GM10847 (cell line): ENCODE results near the gene KRTAP6-2.

Experiments
- POLR2A ChIP-seq: IDR thresholded peaks from 2 replicates; pipeline ENCODE4 v1.6.1; 2011; ENCODE audit not compliant: insufficient read length; ENCODE audit errors: extremely low read depth

KRTAP6-2 gene

GRCh38 chr21:30600787-30601186 lies 2.1 kb upstream of the KRTAP6-2 start, which contains the start of gene KRTAP22-1:
Gene KRTAP22-1 (plus strand): TSS chr21:30601087.
- no peak for TF ChIP-seq POLR2A

- TF ChIP-seq POLR2A = no peak
These were observed 6.6 kb downstream of the KRTAP6-2 start, which contains the start of gene KRTAP6-3 for GRCh38 chr21:30592140-30592539. Gene KRTAP6-3 (plus strand): TSS chr21:30592440. CDS start chr21:30592446, 6 bp downstream.

DNA sequence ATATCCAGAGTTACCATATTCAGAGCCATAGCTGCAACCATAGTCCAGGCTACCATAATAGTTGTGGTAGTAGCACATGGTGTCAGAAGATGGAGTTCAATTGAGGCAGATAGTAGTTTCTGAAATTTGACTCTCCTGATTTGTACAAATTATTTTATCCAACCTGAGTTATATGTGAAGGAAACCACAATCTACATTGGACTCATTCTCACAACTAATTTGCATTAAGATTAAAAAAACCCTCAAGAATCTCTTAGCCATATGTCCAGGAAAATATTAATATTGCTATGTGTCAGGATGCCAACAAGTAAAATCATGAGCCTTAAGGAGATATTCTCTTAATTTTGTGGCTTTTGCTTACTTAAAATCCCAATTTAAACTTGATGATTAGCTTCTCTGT lies 8.4 kb downstream of the KRTAP6-2 start, which contains the start of gene KRTAP22-2:
Gene KRTAP22-2 (minus strand): TSS at position 101 of the 400 bp plus-strand sequence.
- TF ChIP-seq POLR2A = no peak

DNA sequence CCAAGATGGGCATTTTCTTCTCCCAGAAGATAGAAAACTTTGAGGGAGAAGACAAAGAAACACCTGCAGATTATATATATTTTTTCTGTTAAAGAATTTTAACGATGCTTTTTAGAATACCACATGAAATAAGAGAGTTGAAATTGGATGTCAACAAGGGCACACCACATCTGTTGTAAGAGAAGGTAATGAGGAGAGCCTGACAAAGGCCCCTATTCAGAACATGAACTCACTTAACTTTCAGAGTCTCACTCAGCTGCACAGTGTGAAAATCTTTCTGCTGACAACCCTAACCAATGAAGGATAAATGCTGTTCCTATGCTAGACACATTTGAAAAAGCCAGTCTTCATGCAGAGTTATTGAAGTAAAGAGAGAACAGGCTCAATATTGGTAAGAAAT lies 15.8 kb downstream of the KRTAP6-2 start:
- TF ChIP-seq POLR2A = no peak

- TF ChIP-seq POLR2A = no peak
These were observed 18.6 kb downstream of the KRTAP6-2 start for GRCh38 chr21:30580132-30580531.

GRCh38 chr21:30579346-30579745 lies 19.4 kb downstream of the KRTAP6-2 start:
- no peak for TF ChIP-seq POLR2A

DNA sequence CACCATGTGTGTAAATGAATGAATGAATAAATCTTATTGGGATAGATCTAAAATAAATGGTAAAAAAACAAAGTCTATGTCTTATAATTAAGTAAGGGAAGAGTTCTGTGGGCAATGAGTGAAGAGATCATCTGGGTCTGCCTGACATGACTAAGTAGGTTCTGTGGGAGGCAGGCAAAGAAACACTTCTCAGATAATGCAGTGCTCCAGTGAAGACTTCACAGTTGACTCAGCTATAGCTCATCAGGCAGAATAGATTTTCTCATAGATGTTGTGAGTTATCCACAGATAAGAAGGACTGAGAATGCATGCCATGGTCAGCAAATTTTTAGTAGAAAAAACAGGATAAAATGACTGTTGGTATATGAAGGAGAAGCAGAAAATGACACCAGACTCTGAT lies 20.9 kb downstream of the KRTAP6-2 start:
- TF ChIP-seq POLR2A = no peak

GRCh38 chr21:30567617-30568016 lies 31.1 kb downstream of the KRTAP6-2 start:
- TF ChIP-seq POLR2A = no peak

- no peak for TF ChIP-seq POLR2A
These were observed 35.1 kb downstream of the KRTAP6-2 start for GRCh38 chr21:30563630-30564029.

DNA sequence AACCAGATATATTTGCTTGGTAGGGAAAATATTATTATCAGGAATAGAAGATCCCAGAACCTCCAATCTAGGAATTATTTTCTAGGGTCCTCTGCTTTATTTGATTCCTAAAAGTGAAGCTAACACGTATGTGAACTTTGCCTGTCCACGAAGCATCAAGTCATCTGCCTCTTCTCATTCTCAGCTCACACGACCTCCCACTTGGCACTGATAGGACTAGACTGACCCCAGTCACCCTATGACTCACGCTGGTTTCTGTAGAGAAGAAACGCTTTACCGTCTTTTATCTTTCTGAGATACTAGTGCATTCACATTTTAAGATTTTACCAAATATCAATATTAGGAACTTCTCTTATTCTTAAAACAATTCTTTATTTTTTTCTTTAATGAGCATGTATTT lies 35.6 kb downstream of the KRTAP6-2 start:
- no peak for TF ChIP-seq POLR2A

DNA sequence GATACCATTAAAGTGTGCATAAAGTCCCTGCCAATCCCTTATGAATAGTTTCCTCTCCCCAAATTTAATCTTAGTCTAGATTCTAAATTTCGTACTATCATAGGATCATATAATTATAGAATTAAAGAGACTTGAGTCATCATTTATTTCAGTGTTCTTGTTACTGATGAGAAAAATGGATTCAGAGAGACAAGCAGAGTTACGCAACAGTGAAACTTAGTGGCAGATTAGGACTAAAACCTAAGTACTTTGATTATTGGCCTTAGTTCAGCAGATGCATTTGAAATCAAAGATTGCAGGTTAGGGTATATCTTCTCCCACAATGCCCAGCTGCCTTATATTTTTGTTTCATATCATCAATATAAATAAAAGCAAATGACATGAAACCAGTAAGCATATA lies 36.7 kb downstream of the KRTAP6-2 start:
- no peak for TF ChIP-seq POLR2A

DNA sequence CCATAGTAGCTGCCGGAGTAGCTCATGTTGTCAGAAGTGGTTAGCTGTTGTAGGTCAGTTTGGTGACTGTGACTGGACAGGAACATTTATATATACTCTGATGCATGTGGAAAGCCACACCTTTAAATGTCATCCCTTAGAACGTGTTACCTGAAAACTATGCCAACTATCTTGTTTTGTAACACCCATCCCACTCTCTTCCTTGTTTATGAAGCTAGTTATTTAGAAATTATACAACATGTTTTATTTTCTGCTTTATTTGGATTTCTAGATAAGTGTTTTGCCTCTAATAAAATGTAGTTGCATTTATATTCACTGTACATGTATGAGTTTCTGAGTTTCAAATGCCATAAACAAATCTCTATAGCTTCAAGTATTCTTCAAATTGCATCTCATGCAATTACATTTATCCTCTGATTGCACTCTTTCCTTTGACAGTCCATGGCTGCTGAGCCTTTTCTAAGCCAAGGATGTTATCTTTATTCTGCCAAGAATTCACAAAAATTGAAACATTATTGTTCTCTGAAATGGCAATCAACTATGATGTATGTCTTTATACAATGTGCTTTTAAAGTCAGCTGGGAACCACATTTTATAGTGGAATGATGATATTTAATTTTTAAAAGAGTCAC lies 37.3 kb downstream of the KRTAP6-2 start, which contains the start of gene KRTAP19-7:
Gene KRTAP19-7 (minus strand): TSS at position 51 of the 632 bp plus-strand sequence. CDS start 25 bp downstream, at position 26.
- TF ChIP-seq POLR2A = no peak

GRCh38 chr21:30555095-30555494 lies 43.6 kb downstream of the KRTAP6-2 start:
- no peak for TF ChIP-seq POLR2A

- TF ChIP-seq POLR2A = no peak
These were observed 45.9 kb downstream of the KRTAP6-2 start for GRCh38 chr21:30552782-30553181.
